T-helper 17 cell (primary cell): Measurements from ENCODE around the gene COX7A1. TPM values are rescaled to one million over a fixed set of nuclear protein-coding genes. Genes with fewer than 3 reads are reported as not detected.
"Not testable (repeated sequence)": the region's sequence is repeated elsewhere in the genome, so short reads cannot be mapped to it uniquely, and the experiment has no call there.

ENCODE experiments used
- ATAC-seq: fragments of 150-1000 bp; cut with Tn5 transposase; 2 replicates; pipeline ENCODE4 v1.10.0; 2021; ENCODE audit warnings: mild to moderate bottlenecking, moderate library complexity
- DNase-seq, 3 donors: peaks; one replicate each; pipeline versions ENCODE4 v3.0.0 to v3.0.0-alpha.2; 2020 to 2021
- H3K9me3 ChIP-seq: one replicate; pipeline ENCODE4 v1.7.0; 2013; ENCODE audit warnings: low read length, mild to moderate bottlenecking; ENCODE audit not compliant: control insufficient read depth, poor library complexity, severe bottlenecking
- H3K27ac Mint-ChIP-seq: one replicate; pipeline ENCODE4 v1.8.0; 2022; ENCODE audit warnings: mild to moderate bottlenecking, moderate library complexity, mixed read lengths
- H3K27me3 Mint-ChIP-seq: one replicate; pipeline ENCODE4 v1.8.0; 2022; ENCODE audit warnings: mixed read lengths
- H3K36me3 Mint-ChIP-seq: one replicate; pipeline ENCODE4 v1.8.0; 2022; ENCODE audit warnings: low read depth, mixed read lengths
- H3K4me1 Mint-ChIP-seq: one replicate; pipeline ENCODE4 v1.8.0; 2022; ENCODE audit warnings: mild to moderate bottlenecking, mixed read lengths
- H3K4me3 Mint-ChIP-seq: one replicate; pipeline ENCODE4 v1.8.0; 2022; ENCODE audit warnings: mild to moderate bottlenecking, moderate library complexity, mixed read lengths
- total RNA-seq, 4 donors: library from RNA in 2 of 4; stranded (reverse) in 2 of 4; gene quantifications; one replicate each; pipeline ENCODE4 v1.2.3 and lab custom pipeline; 2022 to 2026

COX7A1 gene
- total RNA-seq, 2 donors from 2014 or later = not detected

- H3K27ac Mint-ChIP-seq = peak overlapping the region; percentile 53
- peaks cover 19% of the 10 kb centered on the region for H3K4me1 Mint-ChIP-seq
- H3K4me3 Mint-ChIP-seq = no peak overlapping the region
- ATAC-seq = no peak
- no peaks in the 10 kb centered on the region for H3K9me3 ChIP-seq
- H3K36me3 Mint-ChIP-seq = no peaks in the 10 kb centered on the region
- no peaks in the 10 kb centered on the region for H3K27me3 Mint-ChIP-seq
- no peak for DNase-seq
These were observed 15.1 kb downstream of the COX7A1 start for GRCh38 chr19:36136964-36137686.

- H3K36me3 Mint-ChIP-seq, H3K27me3 Mint-ChIP-seq, H3K9me3 ChIP-seq, H3K4me3 Mint-ChIP-seq, DNase-seq, ATAC-seq, H3K27ac Mint-ChIP-seq: not testable (repeated sequence)
- H3K4me1 Mint-ChIP-seq = peaks cover 16% of the 10 kb centered on the region
These were observed 17.4 kb downstream of the COX7A1 start for GRCh38 chr19:36134867-36135266.

GRCh38 chr19:36131221-36131620 is 21.0 kb downstream of the COX7A1 start:
- H3K4me3 Mint-ChIP-seq, H3K36me3 Mint-ChIP-seq, H3K9me3 ChIP-seq, ATAC-seq, H3K27me3 Mint-ChIP-seq, DNase-seq: not testable (repeated sequence)
- Mint-ChIP-seq H3K4me1 (peaks cover 12% of the 10 kb centered on the region), H3K27ac (peak overlapping the region; percentile 83)

GRCh38 chr19:36128392-36128736 is 23.9 kb downstream of the COX7A1 start:
- H3K36me3 Mint-ChIP-seq = peaks cover 5% of the 10 kb centered on the region
- H3K27ac Mint-ChIP-seq = peak overlapping the region; percentile 78
- peaks cover 12% of the 10 kb centered on the region for H3K4me1 Mint-ChIP-seq
- no peak for DNase-seq
- no peaks in the 10 kb centered on the region for H3K9me3 ChIP-seq
- ATAC-seq = peak; percentile 9
- peak overlapping the region; percentile 91 for H3K4me3 Mint-ChIP-seq
- no peaks in the 10 kb centered on the region for H3K27me3 Mint-ChIP-seq

GRCh38 chr19:36125557-36125956 is 26.7 kb downstream of the COX7A1 start:
- no peak for ATAC-seq
- Mint-ChIP-seq H3K36me3 (peaks cover 5% of the 10 kb centered on the region), H3K4me1 (peaks cover 6% of the 10 kb centered on the region), H3K27me3 (no peaks in the 10 kb centered on the region), H3K27ac (peak overlapping the region; percentile 82), H3K4me3 (no peak overlapping the region)
- H3K9me3 ChIP-seq = no peaks in the 10 kb centered on the region
- DNase-seq = no peak

GRCh38 chr19:36121486-36122124 is 30.6 kb downstream of the COX7A1 start:
- H3K9me3 ChIP-seq = no peaks in the 10 kb centered on the region
- Mint-ChIP-seq H3K27me3 (no peaks in the 10 kb centered on the region), H3K27ac (no peak overlapping the region), H3K4me1 (peaks cover 21% of the 10 kb centered on the region), H3K36me3 (peaks cover 10% of the 10 kb centered on the region), H3K4me3 (no peak overlapping the region)
- no peak for ATAC-seq
- DNase-seq = no peak

GRCh38 chr19:36120984-36121358 is 31.3 kb downstream of the COX7A1 start:
- H3K36me3 Mint-ChIP-seq = peaks cover 10% of the 10 kb centered on the region
- no peaks in the 10 kb centered on the region for H3K27me3 Mint-ChIP-seq
- DNase-seq (no peak), ATAC-seq (no peak)
- peaks cover 25% of the 10 kb centered on the region for H3K4me1 Mint-ChIP-seq
- peak overlapping the region; percentile 78 for H3K27ac Mint-ChIP-seq
- H3K4me3 Mint-ChIP-seq = no peak overlapping the region
- H3K9me3 ChIP-seq = no peaks in the 10 kb centered on the region

- Mint-ChIP-seq H3K4me1 (peaks cover 26% of the 10 kb centered on the region), H3K27ac (peak overlapping the region; percentile 78), H3K36me3 (peaks cover 5% of the 10 kb centered on the region), H3K4me3 (no peak overlapping the region), H3K27me3 (no peaks in the 10 kb centered on the region)
- DNase-seq (no peak), ATAC-seq (no peak)
- H3K9me3 ChIP-seq = no peaks in the 10 kb centered on the region
These were observed 31.9 kb downstream of the COX7A1 start for GRCh38 chr19:36120092-36120983.

GRCh38 chr19:36116344-36116637 is 36.0 kb downstream of the COX7A1 start:
- no peak for ATAC-seq
- Mint-ChIP-seq H3K4me1 (peaks cover 42% of the 10 kb centered on the region), H3K4me3 (peak overlapping the region; percentile 95), H3K27ac (peak overlapping the region; percentile 95), H3K36me3 (peaks cover 9% of the 10 kb centered on the region), H3K27me3 (no peaks in the 10 kb centered on the region)
- no peak for DNase-seq
- no peaks in the 10 kb centered on the region for H3K9me3 ChIP-seq

GRCh38 chr19:36115453-36116343 is 36.5 kb downstream of the COX7A1 start, which contains the start of gene TBCB:
TBCB (plus strand) TSS chr19:36115468; CDS start chr19:36115561, 93 bp downstream.
- H3K36me3 Mint-ChIP-seq = peaks cover 9% of the 10 kb centered on the region

GRCh38 chr19:36114721-36115452 is 37.4 kb downstream of the COX7A1 start, which contains the start of gene POLR2I:
POLR2I (minus strand) TSS chr19:36114875; CDS start chr19:36114856, 19 bp downstream.
- Mint-ChIP-seq H3K27ac (peak within 1 kb of the TSS; percentile 95), H3K36me3 (peaks cover 8% of the 10 kb centered on the region), H3K4me1 (peaks cover 35% of the 10 kb centered on the region), H3K27me3 (no peaks in the 10 kb centered on the region), H3K4me3 (peak within 1 kb of the TSS; percentile 95)
- no peaks in the 10 kb centered on the region for H3K9me3 ChIP-seq
- ATAC-seq (peak; percentile 88), DNase-seq (peak; percentile 95 to 98 (median 97))

More at GRCh38 chr19:36115453-36116343, 36.5 kb downstream of the COX7A1 start, which contains the start of gene TBCB:
- Mint-ChIP-seq H3K27ac (peak within 1 kb of the TSS; percentile 95), H3K4me3 (peak within 1 kb of the TSS; percentile 95), H3K4me1 (peaks cover 42% of the 10 kb centered on the region), H3K27me3 (no peaks in the 10 kb centered on the region)
- DNase-seq = peak; percentile 9 to 92 (median 91)
- ATAC-seq = peak; percentile 58
- no peaks in the 10 kb centered on the region for H3K9me3 ChIP-seq
